ENCODE results near the gene NCKAP5. TPM values are rescaled to one million over a fixed set of nuclear protein-coding genes. Genes with fewer than 3 reads are reported as not detected.

NCKAP5 gene
- total RNA-seq, 2 donors from 2014 or later = not detected

- no peaks in the 10 kb centered on the region for H3K36me3 Mint-ChIP-seq
- no peak overlapping the region for H3K27ac Mint-ChIP-seq
- ATAC-seq (no peak), DNase-seq (ENCODE audit: low spot score) (no peak)
- no peak overlapping the region for H3K4me3 Mint-ChIP-seq
- H3K27me3 Mint-ChIP-seq = no peaks in the 10 kb centered on the region
- H3K4me1 Mint-ChIP-seq (ENCODE audit: low read depth in 2 of 2) = no peaks in the 10 kb centered on the region
- peaks cover 4% of the 10 kb centered on the region for H3K9me3 Mint-ChIP-seq
Measured at GRCh38 chr2:132788310-132788838, 779.9 kb downstream of the NCKAP5 start.

- DNase-seq (ENCODE audit: low spot score) (no peak), ATAC-seq (no peak)
- Mint-ChIP-seq H3K27me3 (no peaks in the 10 kb centered on the region), H3K4me3 (no peak overlapping the region), H3K9me3 (peaks cover 6% of the 10 kb centered on the region), H3K4me1 (ENCODE audit: low read depth in 2 of 2) (no peaks in the 10 kb centered on the region), H3K27ac (no peak overlapping the region), H3K36me3 (no peaks in the 10 kb centered on the region)
Measured at GRCh38 chr2:132783883-132784282, 784.4 kb downstream of the NCKAP5 start.

DNA sequence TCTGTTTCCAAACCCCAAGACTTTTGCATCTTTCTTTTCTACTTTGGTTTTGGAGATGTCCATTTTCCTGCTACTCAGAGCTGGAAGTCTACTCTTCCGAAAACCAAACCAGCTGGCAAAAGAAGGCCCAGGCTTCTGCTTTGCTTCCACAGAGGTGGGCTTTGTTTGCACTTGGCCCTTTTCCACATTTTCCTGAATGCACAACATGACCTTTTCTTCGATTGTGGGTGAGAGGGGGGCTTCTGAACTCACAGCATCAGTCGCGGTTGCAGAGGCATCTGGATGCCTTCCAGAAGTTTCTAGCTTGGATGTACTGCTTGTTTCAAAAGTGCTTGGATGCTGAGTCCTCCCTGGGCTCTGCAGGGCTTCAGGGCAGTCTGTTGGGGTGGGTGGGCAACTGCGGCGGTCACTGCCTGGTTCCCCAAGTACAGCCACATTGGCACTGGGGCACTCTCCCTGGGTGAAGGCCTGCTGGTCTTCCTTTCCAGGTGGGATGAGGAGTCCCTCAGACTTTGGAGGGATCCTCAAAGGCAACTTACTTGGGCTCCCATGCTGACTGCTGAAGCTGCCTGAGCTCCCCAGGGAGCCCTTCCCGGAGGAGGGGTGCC is 786.0 kb downstream of the NCKAP5 start:
- Mint-ChIP-seq H3K4me1 (ENCODE audit: low read depth in 2 of 2) (no peaks in the 10 kb centered on the region), H3K36me3 (no peaks in the 10 kb centered on the region), H3K9me3 (peaks cover 6% of the 10 kb centered on the region), H3K27ac (no peak overlapping the region), H3K27me3 (no peaks in the 10 kb centered on the region), H3K4me3 (no peak overlapping the region)
- DNase-seq (ENCODE audit: low spot score) (no peak), ATAC-seq (no peak)

- Mint-ChIP-seq H3K4me1 (ENCODE audit: low read depth in 2 of 2) (no peaks in the 10 kb centered on the region), H3K27me3 (no peaks in the 10 kb centered on the region), H3K27ac (no peak overlapping the region), H3K36me3 (no peaks in the 10 kb centered on the region), H3K4me3 (no peak overlapping the region), H3K9me3 (peaks cover 6% of the 10 kb centered on the region)
- ATAC-seq (no peak), DNase-seq (ENCODE audit: low spot score) (no peak)
Measured at GRCh38 chr2:132780651-132781050, 787.6 kb downstream of the NCKAP5 start.

- Mint-ChIP-seq H3K4me3 (no peak overlapping the region), H3K36me3 (no peaks in the 10 kb centered on the region), H3K4me1 (ENCODE audit: low read depth in 2 of 2) (no peaks in the 10 kb centered on the region), H3K27me3 (no peaks in the 10 kb centered on the region), H3K9me3 (peaks cover 6% of the 10 kb centered on the region), H3K27ac (no peak overlapping the region)
- DNase-seq (ENCODE audit: low spot score) = no peak
- ATAC-seq = no peak
Measured at GRCh38 chr2:132779206-132779721, 789.0 kb downstream of the NCKAP5 start.

DNA sequence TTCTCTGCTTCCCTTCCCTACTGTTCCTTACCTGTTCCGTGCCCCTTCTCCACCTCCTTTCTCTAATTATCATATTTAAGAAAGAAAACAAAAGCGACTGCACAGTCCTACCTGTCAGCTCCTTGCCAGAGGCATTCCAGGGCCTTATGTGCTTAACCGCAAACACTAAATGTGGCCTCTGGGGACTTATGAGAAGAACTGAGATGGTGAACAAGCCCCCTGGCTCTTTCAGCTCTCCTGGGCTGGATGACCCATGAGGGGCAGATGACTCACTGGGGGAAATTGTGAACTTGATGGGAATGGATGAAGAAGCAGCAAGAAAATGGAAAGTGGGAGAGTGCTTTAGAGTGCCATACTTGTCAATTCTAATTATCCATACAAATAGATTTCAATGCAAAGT is 792.0 kb downstream of the NCKAP5 start:
- Mint-ChIP-seq H3K4me1 (ENCODE audit: low read depth in 2 of 2) (no peaks in the 10 kb centered on the region), H3K27ac (no peak overlapping the region), H3K36me3 (no peaks in the 10 kb centered on the region), H3K27me3 (no peaks in the 10 kb centered on the region), H3K4me3 (no peak overlapping the region), H3K9me3 (peaks cover 3% of the 10 kb centered on the region)
- ATAC-seq = no peak
- peak; percentile 47 for DNase-seq (ENCODE audit: low spot score)

DNA sequence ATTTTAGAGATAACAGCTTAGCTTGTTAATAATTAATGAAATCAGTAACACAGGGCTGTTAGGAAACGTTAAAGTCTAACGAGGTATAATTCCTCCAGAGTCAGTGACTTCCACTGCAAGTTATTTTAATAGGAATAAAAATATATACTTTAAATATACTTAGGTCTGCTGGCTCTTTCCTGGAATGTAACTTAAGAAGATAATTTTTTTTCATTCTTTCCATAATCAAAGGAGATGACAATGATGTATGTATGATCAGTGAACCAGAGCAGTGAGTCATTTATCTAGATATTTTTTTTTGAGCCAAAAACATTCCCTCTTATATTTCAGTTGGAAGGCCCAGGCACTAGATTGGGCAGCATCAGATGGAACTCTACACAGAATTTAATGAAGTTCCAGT is 794.1 kb downstream of the NCKAP5 start:
- Mint-ChIP-seq H3K9me3 (no peaks in the 10 kb centered on the region), H3K27me3 (no peaks in the 10 kb centered on the region), H3K4me1 (ENCODE audit: low read depth in 2 of 2) (no peaks in the 10 kb centered on the region), H3K27ac (no peak overlapping the region), H3K4me3 (no peak overlapping the region), H3K36me3 (no peaks in the 10 kb centered on the region)
- no peak for ATAC-seq
- no peak for DNase-seq (ENCODE audit: low spot score)

GRCh38 chr2:132773331-132773730 is 794.9 kb downstream of the NCKAP5 start:
- Mint-ChIP-seq H3K27ac (no peak overlapping the region), H3K27me3 (no peaks in the 10 kb centered on the region), H3K4me1 (ENCODE audit: low read depth in 2 of 2) (no peaks in the 10 kb centered on the region), H3K4me3 (no peak overlapping the region), H3K9me3 (no peaks in the 10 kb centered on the region), H3K36me3 (no peaks in the 10 kb centered on the region)
- no peak for ATAC-seq
- no peak for DNase-seq (ENCODE audit: low spot score)

- no peaks in the 10 kb centered on the region for H3K36me3 Mint-ChIP-seq
- ATAC-seq (no peak), DNase-seq (ENCODE audit: low spot score) (no peak)
- H3K27ac Mint-ChIP-seq = no peak overlapping the region
- H3K4me3 Mint-ChIP-seq = no peak overlapping the region
- no peaks in the 10 kb centered on the region for H3K4me1 Mint-ChIP-seq (ENCODE audit: low read depth in 2 of 2)
- peaks cover 3% of the 10 kb centered on the region for H3K9me3 Mint-ChIP-seq
- no peaks in the 10 kb centered on the region for H3K27me3 Mint-ChIP-seq
Measured at GRCh38 chr2:132772340-132772739, 795.9 kb downstream of the NCKAP5 start.

DNA sequence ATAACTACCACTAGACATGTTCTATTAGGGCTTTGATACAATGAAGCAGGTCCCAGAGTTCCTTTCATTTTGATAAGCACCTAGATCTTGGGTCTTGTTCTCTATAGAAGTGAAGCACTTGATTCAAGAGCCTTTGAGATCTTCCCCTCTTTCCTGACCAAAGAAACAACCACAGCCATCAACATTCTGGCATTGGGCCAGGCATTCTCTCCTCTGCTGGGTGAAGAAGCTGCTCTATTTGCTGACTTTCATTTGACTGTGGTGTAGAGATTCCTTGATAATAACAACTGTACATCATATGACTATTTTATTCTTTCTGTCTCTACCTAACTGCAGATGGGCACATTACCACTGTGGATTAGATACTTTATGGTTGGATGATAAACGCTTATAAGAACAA is 801.7 kb downstream of the NCKAP5 start:
- DNase-seq (ENCODE audit: low spot score) (no peak), ATAC-seq (no peak)
- no peaks in the 10 kb centered on the region for H3K4me1 Mint-ChIP-seq (ENCODE audit: low read depth in 2 of 2)
- no peak overlapping the region for H3K27ac Mint-ChIP-seq
- peaks cover 10% of the 10 kb centered on the region for H3K9me3 Mint-ChIP-seq
- no peaks in the 10 kb centered on the region for H3K27me3 Mint-ChIP-seq
- no peaks in the 10 kb centered on the region for H3K36me3 Mint-ChIP-seq
- no peak overlapping the region for H3K4me3 Mint-ChIP-seq

GRCh38 chr2:132761437-132761836 is 806.8 kb downstream of the NCKAP5 start:
- ATAC-seq = no peak
- Mint-ChIP-seq H3K27me3 (no peaks in the 10 kb centered on the region), H3K27ac (no peak overlapping the region), H3K36me3 (no peaks in the 10 kb centered on the region), H3K4me3 (no peak overlapping the region), H3K4me1 (ENCODE audit: low read depth in 2 of 2) (no peaks in the 10 kb centered on the region), H3K9me3 (peaks cover 6% of the 10 kb centered on the region)
- DNase-seq (ENCODE audit: low spot score) = no peak

GRCh38 chr2:132760971-132761370 is 807.3 kb downstream of the NCKAP5 start:
- no peaks in the 10 kb centered on the region for H3K4me1 Mint-ChIP-seq (ENCODE audit: low read depth in 2 of 2)
- DNase-seq (ENCODE audit: low spot score) (no peak), ATAC-seq (no peak)
- peaks cover 6% of the 10 kb centered on the region for H3K9me3 Mint-ChIP-seq
- no peak overlapping the region for H3K4me3 Mint-ChIP-seq
- H3K27ac Mint-ChIP-seq = no peak overlapping the region
- H3K36me3 Mint-ChIP-seq = no peaks in the 10 kb centered on the region
- H3K27me3 Mint-ChIP-seq = no peaks in the 10 kb centered on the region

- Mint-ChIP-seq H3K27me3 (no peaks in the 10 kb centered on the region), H3K27ac (no peak overlapping the region), H3K4me3 (no peak overlapping the region), H3K4me1 (ENCODE audit: low read depth in 2 of 2) (no peaks in the 10 kb centered on the region), H3K9me3 (peaks cover 6% of the 10 kb centered on the region), H3K36me3 (no peaks in the 10 kb centered on the region)
- DNase-seq (ENCODE audit: low spot score) (no peak), ATAC-seq (no peak)
Measured at GRCh38 chr2:132760405-132760804, 807.9 kb downstream of the NCKAP5 start.

DNA sequence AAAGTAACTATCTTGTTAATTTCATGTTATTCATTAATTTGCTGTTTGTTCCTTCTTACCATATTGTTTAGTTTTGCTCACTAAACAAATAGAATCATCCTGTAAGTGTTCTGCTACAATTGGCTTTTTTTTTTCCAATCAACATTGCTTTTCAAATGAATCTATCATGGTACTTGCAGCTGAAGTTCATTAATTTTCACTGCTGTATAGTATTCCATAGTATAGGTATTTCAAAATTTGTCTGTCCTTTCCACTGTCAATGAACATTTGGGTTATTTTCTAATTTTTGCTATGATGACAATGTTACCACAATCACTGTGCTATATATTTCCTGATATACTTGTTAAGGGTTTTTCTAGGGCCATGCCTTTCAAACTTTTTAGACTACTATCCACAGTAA is 809.3 kb downstream of the NCKAP5 start:
- H3K4me3 Mint-ChIP-seq = no peak overlapping the region
- H3K4me1 Mint-ChIP-seq (ENCODE audit: low read depth in 2 of 2) = no peaks in the 10 kb centered on the region
- H3K36me3 Mint-ChIP-seq = no peaks in the 10 kb centered on the region
- no peak for ATAC-seq
- H3K27me3 Mint-ChIP-seq = no peaks in the 10 kb centered on the region
- DNase-seq (ENCODE audit: low spot score) = no peak
- peaks cover 9% of the 10 kb centered on the region for H3K9me3 Mint-ChIP-seq
- H3K27ac Mint-ChIP-seq = no peak overlapping the region

DNA sequence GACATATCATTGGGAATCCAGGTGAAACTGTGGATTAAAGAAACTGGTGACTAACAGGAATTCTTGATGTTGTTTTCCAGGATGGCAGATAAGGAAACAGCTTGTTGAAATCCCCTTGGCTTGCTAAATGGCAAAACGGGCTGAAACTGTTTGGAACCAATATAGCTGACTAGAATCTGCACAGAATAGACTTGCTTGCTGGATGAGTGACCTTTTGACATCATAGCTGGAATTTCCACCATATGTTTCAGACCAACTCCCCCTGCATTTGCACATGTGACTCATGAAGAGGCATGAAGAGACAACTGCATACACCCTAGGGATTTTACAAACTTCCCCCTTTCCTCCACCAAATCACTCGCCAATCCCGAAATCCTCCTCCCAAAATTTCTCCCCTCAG is 810.6 kb downstream of the NCKAP5 start:
- H3K9me3 Mint-ChIP-seq = peaks cover 9% of the 10 kb centered on the region
- H3K36me3 Mint-ChIP-seq = no peaks in the 10 kb centered on the region
- no peaks in the 10 kb centered on the region for H3K27me3 Mint-ChIP-seq
- DNase-seq (ENCODE audit: low spot score) (no peak), ATAC-seq (no peak)
- no peaks in the 10 kb centered on the region for H3K4me1 Mint-ChIP-seq (ENCODE audit: low read depth in 2 of 2)
- no peak overlapping the region for H3K4me3 Mint-ChIP-seq
- no peak overlapping the region for H3K27ac Mint-ChIP-seq

All from natural killer cell treated with Interleukin-12 subunit alpha and Interleukin-12 subunit beta and Interleukin-15 and Interleukin-18, amount 100 ng/mL, for 72 hours (primary cell).